GM19193 (cell line): ENCODE data around the gene C9orf40.
A peak's percentile ranks its signal among the peaks of the same experiment; 100 is the strongest.

ENCODE experiments used
- POLR2A ChIP-seq: IDR thresholded peaks from 4 replicates; pipeline ENCODE4 v1.6.1; 2011; ENCODE audit not compliant: insufficient read depth, insufficient read length; ENCODE audit errors: extremely low read depth

C9orf40 gene

DNA sequence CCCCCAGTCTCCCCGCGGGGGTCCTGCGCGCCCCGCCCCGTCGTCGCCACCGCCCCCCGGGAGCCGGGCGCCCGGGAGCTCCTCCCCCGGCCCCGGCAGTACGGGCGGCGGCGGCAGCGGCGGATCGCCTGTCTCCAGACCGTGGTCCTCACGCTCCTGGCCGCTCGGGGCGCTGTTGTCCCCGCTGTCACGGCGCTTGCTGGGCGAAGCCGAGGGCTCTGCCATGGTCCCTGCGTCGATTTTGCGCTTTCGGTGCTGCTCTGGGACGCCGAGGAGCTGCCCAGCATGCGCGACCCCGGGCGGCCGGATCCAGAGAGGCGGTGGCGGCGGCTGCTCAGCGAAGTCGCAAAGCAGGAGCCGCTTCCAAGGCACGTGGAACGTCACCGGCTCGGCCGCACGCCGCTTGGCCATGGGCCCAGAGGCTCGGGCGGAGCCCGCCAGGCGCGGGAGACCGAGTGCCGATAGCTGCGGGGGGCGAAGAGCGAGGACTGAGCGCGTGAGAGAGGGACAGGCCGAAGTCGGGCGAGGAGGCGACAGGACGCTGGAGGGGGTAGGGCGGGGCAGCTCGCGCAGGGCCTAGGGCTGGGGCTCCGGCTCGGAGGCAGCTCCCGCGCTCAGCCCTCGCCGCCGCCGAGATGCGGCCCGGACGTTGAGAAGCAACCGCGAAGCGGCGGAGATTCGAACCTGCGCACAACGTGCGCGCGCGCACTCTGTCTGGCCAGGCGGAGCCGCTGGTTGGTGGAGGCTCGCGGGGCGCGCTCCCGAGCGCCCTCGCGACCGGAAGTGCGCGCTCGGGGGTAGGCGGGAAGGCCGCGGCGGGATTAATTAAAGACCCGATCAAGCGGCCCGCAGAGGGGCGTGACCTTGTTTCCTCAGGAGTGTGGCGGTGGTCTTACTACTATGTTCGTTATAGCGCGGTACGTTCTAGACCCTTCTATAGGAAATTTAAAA lies at the start of gene C9orf40:
Gene C9orf40 (minus strand): TSS at position 712 of the 951 bp plus-strand sequence. CDS start 301 bp downstream, at position 411.
- TF ChIP-seq POLR2A: peak; percentile 76

- no peak for TF ChIP-seq POLR2A
These were observed 49.2 kb upstream of the C9orf40 start for GRCh38 chr9:75001719-75002421.

- TF ChIP-seq POLR2A: no peak
These were observed 48.1 kb upstream of the C9orf40 start for GRCh38 chr9:75000835-75001234.

DNA sequence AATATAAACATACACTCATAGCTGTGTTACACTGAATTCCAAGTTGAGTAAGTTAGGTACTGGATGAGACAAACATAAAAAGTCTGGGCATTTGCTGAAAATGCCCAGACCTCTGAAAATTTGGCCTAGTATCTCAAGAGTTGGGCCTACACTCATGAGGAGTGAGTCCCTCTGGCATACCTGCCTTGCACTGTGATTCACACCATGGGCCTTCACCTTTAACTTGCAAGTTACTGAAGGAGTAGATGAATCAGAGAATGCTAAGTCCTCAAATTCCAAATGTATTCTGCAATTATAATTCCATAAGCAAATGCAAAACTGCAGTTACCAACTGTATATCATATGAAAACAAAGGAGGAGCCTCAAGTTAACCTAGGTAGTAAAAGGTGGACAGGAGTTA lies 32.3 kb upstream of the C9orf40 start:
- TF ChIP-seq POLR2A: no peak

DNA sequence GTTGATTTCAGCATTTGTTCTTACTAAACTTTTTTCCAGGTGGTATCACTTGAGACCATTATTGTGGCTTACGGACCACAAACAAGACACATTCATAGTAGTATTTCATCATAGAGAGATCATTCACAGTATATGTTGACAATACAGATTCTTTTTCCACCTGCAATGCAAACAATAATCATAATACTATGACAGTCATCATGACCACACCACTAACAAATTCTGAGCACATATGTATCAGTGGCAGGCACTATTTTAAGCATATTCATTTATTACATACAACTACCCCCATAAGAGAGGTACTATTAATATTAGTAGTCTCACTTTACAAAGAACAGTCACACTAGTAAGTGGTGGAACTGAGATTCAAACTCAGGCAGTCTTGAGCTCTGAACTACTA lies 31.0 kb upstream of the C9orf40 start:
- no peak for TF ChIP-seq POLR2A

DNA sequence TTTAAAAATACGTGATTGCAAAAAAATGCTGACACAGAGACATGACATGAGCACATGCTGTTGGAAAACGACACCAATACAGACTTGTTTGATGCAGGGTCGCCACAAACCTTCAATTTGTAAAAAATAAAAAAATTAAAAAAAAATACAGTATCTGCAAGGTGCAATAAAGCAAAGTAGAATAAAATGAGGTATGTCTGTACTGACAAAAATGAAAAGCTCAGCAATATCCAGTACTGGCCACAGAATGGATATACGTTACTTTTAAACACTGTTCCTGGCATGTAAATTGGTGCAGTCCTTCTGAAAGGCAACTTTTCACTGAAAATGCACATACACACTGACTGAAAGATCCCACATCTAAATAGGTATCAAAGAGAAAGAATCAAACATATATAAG lies 27.1 kb upstream of the C9orf40 start:
- no peak for TF ChIP-seq POLR2A

GRCh38 chr9:74977287-74977686 lies 24.6 kb upstream of the C9orf40 start:
- no peak for TF ChIP-seq POLR2A

DNA sequence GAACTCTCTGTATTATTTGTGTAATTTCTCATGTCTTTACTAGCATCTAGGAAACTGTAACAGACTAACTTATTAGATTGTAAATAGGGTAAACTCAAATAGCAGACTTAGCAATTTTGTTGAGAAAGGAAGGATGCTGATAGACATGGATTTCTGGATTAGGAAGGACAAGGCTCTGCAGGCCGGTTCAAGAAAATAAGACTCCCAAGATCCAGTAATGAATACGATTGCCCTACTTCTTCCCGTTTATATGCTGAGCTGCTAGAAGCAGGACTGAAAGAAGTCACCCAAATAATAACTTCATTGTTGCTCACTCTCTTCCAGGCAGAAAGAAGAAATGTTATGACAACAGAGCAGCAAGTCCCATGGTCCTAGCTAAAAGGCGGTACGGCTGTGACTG lies 22.8 kb upstream of the C9orf40 start:
- TF ChIP-seq POLR2A: no peak

GRCh38 chr9:74974558-74974957 lies 21.8 kb upstream of the C9orf40 start:
- no peak for TF ChIP-seq POLR2A

DNA sequence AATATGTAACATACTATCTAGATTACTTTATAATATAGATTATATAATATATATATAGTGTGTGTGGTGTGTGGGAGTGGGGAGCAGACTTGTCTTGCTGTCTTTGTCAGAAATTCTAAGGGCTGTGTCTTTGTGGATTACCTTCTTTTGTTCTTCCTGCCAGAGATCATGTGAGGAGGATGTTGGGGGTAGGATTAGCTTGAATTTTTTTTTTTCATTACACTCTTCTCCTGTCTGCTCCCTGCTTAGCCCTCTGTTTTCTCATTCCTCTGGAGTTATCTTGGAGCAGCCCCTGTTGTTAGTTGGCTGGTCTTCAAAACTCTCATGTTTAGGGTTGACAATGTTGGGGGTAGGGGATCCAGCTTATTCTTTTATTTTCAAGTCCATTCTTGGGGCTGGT lies 21.0 kb upstream of the C9orf40 start:
- TF ChIP-seq POLR2A: no peak

DNA sequence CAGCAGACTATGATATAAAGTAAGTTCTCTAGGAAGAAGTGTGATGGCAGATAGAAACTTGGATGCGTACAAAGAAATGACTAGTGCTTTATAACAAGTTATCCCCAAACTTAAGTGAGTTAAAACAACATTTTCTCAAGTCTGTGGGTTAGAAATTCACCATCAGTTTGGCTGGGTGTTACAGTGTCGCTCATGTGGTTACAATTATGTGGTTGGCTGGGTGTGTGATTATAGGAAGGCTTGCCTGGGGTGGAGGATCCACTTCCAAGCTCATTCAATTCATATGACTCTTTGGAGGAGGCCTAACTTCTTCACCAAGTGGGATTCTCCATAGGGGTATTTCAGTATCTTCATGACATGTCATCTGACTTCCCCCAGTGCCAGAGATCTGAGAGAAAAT lies 10.3 kb upstream of the C9orf40 start:
- no peak for TF ChIP-seq POLR2A

DNA sequence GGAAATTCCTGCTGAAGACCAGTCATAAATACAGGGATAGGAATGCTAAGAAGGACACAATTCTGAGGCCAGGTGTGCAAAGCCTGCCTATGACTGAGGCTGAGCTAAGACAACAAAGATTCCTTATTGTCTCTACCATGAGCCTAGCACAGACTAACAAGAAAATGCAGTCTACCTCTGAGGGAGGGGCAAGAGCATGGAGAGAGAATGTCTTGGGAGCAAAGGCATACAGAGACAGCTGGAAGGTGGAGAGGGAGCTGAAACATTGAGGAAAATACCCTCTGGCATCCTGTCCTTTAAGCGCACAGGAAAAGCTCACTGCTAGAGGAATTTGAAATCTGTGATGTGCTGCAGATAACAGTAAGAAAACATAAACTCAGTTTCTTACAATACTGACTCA lies 8.8 kb upstream of the C9orf40 start:
- no peak for TF ChIP-seq POLR2A

GRCh38 chr9:74960561-74960960 lies 7.8 kb upstream of the C9orf40 start:
- TF ChIP-seq POLR2A: no peak

GRCh38 chr9:74958587-74958986 lies 5.9 kb upstream of the C9orf40 start:
- no peak for TF ChIP-seq POLR2A

DNA sequence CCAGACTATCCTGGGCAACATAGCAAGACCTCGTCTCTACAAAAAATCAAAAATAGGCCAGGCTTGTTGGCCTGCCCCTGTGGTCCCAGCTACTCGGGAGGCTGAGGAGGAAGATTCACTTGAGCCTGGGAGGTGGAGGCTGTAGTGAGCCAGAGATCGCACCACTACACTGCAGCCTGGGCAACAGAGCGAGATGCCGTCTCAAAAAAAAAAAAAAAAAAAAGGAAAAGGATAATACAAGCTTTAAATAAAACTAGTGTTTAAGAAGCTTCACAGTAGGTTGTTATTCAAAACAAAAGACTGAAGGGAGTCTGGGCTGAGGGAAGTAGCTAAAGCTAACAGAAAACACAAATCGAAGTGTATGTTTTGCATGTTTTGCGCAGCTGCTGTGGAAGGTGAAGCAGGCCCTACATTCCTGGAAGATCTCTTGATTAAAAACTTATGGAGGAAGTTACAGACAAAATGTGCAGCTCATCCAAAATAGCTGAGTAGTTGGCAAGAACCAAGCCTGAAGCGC lies 581 bp upstream of the C9orf40 start:
- no peak for TF ChIP-seq POLR2A
